NCI-H446 treated with DMSO at 0.1 percent for 48 hours (cell line): ENCODE results near the gene ADM2.

Experiments used
- DNase-seq: peaks from one replicate; lab custom pipeline; 2025; lab: John Stamatoyannopoulos, UW

ADM2 gene

DNA sequence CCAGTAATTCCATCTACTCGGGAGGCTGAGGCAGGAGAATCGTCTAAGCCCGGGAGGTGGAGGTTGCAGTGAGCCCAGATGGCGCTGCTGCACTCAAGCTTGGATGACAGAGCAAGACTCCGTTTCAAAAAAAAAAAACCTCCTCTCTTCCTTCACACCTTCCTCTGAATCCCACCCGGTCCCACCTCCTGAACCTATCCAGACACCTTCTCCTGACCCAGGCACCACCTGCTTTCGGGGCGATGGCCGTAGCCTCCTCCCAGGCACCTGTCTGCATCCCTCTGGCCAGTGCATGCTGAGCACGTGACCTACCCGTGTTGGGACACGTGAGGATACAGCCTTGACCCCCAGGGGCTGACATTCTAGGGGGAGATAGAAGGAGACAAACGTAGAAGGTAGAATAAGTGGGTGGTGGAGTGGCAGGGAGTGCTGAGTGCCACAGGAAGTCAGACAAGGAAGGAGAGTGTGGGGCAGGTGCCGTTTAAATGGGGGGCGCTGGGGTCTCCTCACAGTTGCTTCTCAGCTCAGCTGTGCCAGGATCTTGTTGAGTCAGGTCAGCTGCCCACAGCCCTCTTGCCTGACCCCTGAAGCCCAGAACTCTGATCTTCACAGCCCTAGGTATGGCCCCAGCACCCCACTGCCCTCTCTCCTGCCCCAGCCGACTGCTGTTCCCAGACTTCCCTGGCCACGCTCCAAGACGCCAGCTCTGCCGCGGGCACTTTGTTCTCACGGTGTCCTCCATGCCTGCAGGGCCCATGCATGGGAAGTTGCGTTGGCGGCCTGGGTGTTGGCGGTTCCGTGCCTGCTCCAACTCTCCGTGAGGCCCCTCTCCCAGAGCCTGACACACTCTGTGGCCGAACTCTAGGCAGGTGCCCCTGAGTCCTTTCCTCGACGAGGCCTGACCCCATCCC is 4.1 kb downstream of the ADM2 start:
- DNase-seq, result no peak

DNA sequence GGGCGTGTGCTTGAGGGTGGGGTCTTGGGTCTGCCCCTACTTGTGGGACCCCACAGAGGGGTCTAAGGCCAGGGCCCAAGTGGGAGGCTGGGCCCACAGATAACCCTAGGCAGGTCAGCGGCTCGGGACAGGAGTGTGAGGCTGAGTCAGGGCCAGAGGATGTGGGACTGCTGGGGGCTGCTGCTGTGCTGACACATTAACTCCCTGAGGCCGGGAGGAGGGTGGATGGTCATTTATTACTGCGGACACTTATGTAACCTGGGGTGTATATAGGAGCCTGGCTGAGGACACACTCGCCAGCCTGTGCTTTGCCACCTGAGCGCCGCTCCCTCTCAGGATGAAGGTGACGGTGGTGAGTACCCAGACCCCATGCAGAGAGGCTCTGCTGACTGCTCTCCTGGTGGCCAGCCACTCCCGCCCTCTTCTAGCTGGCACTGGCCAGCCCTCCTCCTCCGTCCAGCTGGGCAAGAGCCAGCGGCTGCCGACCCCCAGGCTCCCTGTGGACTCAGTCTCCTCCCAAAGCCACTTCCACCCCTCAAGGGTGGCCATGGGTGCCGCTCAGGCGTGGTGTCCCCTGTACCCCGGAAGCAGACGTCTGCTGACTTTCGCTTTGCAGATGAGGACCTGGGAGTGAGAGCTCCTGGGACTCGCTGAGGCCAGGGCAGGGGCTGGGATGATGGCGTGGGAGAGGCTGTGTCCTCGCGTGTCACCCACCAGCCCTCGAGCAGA is 5.4 kb downstream of the ADM2 start, which contains the start of gene MIOX:
Gene MIOX, plus strand, starts transcription at position 299 of the 729 bp plus-strand sequence. Its CDS starts 39 bp downstream, at position 338.
- DNase-seq, result no peak

DNA sequence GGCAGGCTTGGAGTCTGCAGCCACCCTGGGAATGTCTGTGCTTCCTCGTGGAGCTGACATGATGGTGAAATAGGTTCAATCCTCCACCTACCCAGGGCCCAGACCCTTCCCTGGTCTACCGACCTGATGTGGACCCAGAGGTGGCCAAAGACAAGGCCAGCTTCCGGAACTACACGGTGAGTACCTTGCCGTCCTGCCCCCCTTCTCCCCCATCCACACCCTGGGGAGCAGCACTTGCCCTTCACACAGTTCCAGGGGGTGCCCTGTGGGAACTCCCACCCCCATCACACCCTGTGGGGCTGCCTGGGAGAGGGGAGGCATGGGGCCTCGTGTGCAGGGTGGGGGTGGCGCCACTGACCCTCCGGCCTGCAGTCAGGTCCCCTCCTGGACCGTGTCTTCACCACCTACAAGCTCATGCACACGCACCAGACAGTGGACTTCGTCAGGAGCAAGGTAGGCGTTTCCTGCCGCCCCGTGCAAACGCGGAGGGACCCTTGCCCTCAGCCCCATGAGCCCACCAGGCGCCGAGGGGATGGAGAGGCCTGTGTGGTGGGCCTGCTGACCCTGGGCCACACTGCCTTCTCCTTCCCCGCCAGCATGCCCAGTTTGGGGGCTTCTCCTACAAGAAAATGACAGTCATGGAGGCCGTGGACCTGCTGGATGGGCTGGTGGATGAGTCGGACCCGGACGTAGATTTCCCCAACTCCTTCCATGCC is 6.1 kb downstream of the ADM2 start:
- DNase-seq, result no peak

GRCh38 chr22:50488006-50488677 is 6.8 kb downstream of the ADM2 start:
- DNase-seq, result no peak

- no peak for DNase-seq
These were observed 7.5 kb downstream of the ADM2 start for GRCh38 chr22:50488886-50489285.

DNA sequence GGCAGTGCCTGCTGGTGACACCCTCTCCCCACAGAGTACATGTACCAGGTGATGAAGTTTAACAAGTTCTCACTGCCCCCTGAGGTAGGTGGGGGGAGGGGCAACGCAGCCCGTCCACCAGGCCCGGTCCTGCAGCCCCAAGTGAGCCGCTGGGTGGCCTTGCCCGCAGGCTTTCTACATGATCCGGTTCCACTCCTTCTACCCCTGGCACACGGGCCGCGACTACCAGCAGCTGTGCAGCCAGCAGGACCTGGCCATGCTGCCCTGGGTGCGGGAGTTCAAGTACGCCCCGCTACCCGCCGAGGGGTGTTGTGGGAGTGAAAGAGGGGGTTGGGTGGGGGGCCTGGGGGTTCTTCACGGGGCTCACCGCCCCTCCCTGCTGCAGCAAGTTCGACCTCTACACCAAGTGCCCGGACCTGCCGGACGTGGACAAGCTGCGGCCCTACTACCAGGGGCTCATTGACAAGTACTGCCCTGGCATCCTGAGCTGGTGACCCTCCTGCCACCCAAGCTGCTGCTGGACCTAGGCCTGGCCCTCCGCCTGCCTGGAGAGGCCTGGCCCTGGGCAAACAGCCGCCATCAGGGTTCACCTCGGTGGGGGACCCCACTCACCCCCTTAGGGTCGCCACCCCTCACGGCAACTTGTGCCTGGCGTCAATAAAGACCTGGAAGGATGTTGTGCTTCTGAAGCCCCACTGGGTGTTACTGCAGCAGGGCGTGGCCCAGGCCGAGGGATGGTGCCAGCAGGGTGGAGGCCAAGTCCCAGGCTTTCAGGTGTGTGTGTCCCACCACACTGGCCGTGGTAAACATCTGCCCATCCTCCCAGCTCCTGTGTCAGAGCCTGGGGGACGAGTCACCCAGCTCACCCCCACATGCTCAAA is 8.3 kb downstream of the ADM2 start:
- DNase-seq, result no peak

GRCh38 chr22:50490531-50491308 is 9.4 kb downstream of the ADM2 start:
- DNase-seq, result no peak

DNA sequence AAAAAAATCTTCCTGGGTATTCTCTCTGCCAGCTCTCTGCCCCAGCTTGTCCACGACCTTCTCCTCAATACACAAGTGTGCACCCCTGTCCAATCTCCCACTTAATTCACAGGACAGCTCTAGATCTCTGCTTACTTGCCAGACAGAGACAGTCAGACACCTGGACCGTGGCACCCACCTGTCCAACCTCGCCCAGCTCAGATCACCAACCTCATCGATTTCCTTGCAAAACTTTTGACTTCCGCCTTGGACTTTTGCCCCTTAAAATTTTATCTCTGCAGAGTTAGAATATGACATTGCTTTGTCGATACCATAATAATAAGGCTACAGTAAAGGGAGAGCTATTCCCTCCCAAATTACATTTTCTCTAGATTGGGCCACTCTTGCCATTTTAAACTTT is 15.8 kb downstream of the ADM2 start:
- no peak for DNase-seq

GRCh38 chr22:50498322-50498890 is 17.1 kb downstream of the ADM2 start:
- DNase-seq, result peak; percentile 38

DNA sequence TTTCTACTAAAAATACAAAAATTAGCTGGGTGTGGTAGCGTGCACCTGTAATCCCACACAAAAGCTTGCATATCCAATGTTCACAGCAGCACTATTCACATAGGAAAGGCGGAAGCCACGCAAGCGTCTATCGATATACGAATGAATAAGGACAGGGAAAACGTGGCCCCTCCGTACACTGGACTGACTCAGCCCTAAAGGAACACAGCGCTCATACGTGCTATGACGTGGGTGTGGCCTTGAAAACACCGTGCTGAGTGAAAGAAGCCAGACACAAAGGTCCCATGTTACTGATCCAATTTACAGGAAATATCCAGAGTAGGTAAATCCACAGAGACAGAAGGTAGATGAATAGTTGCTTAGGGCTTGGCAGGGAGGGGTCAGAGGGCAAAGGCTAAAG is 19.1 kb downstream of the ADM2 start:
- DNase-seq, result no peak

GRCh38 chr22:50502096-50502495 is 20.8 kb downstream of the ADM2 start:
- DNase-seq, result no peak

DNA sequence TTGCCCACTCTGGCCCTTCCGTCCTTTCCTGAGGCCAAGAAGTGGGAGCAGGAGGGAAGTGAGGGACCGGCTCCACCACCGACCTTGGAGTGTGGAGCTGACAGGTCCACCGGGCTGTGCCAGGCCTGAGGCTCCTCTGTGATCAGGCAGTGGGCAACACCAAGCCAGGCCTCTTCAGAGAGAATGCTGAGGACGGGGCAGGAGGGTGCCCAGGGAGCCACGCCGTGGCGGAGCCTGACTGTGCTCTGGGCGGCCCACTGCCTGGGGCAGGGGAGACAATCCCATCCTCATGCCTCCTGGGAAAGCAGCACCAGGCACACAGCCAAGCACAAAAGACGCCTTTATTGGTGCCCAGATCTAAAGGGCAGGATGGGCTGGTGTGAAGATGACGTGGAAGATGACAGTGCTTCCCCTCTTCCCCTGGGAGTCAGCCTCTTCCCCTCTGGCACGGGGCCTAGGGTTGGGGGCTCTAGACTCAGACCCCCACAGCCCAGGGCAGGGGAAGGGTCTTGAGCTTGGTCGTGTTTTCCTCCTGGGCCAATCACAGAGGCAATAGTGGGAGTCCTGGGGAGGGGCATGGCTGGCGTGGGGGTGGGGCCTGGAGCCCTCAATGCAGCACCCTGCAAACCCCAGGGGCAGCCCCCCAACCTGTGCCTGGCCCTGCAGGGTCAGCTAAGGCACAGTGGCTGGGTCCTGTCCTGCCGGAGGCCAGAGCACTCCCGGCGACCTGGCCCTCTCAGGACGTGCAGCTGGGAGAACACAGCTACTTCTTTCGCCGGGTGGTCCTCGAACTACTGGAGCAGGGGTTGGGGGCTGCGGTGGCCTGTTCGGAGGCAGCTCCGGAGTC is 21.5 kb downstream of the ADM2 start:
- no peak for DNase-seq

DNA sequence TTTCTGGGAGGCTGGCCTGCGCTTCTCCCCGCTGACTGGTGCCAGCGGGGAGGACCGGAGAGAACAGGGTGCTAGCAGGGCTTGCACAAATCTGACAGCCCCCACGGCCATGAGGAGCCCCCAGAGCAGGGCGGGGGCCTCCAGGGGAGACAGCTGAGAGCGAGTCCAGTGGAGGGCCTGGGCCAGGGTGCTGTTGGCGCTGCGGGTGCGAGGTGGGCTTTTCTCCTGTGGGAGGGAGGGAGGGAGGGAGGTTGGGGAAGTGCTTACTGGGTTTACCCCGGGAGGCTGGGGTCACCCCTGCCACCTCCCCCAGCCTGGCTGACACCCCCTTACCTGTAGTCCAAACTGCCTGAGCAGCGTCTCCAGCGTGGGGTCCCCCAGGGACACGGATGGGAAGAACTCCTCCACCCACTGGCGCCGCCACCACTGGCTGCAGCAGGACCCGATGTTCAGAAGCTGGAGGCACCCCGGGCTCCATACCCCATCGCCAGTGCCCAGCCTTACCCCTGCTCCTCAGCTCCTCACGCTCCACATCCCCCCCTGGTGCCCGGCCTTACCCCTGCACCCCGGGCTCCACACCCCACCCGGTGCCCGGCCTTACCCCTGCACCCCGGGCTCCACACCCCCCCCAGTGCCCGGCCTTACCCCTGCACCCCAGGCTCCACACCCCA is 22.3 kb downstream of the ADM2 start:
- no peak for DNase-seq

DNA sequence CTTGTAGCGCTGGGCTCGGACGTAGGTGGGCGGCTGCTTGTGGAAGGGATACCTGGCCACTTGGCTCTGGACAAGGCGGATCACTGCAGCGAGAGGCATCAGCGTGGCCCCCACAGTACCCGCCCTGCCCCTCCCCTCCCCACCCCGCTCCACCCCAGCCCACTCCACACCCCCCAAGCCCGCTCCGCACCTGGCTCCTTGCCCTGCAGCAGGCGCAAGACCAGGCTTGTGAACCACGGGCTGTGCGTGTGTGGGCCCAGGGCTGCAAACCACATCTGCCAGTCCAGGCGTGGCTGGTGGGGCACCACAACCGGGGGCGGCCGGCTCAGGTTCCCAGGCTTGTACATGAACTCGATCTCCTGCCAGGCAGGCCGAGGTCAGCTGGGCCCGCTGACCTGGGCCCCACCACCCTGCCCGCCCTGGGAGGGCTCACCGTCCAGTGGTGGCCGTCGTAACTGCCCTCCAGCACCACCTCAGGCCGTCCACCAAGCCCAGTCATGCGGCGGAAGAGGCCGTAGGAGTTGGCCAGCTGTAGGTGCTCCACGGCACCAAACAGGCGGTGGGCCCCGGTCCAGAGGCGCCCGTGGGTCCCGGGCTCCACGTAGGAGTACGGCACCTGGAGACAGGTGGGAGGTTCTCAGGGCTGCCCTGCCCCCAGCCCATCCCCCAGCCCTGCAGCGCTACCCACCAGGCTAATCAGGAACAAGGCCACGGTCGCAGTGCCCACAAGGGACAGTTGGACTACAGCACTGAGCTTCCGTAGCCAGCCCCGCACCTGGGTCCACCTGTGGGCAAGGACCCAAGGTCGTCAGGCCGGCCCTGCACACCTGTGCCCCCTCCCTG is 23.2 kb downstream of the ADM2 start:
- DNase-seq, result no peak

GRCh38 chr22:50505276-50505775 is 24.0 kb downstream of the ADM2 start:
- no peak for DNase-seq

- no peak for DNase-seq
These were observed 24.6 kb downstream of the ADM2 start for GRCh38 chr22:50505776-50506610.
